SK-N-SH treated with all-trans-retinoic acid at 6 μM for 48 hours (cell line): ENCODE results near the gene METAP2.

Experiments
- ATAC-seq: fragments of 200-7000 bp; cut with Tn5 transposase; 3 replicates; pipeline ENCODE4 v1.9.1; 2020; ENCODE audit warnings: mild to moderate bottlenecking, moderate library complexity
- ARNTL ChIP-seq: fragments of 450-650 bp; formaldehyde crosslinking; IDR thresholded peaks from 2 replicates; pipeline ENCODE4 v1.5.0; 2020; ENCODE audit warnings: low read depth, mild to moderate bottlenecking, moderate library complexity, borderline replicate concordance
- CSRNP3 ChIP-seq: fragments of 250-450 bp; sonication (Bioruptor Pico); IDR thresholded peaks from 2 replicates; pipeline ENCODE4 v1.5.1; 2021; ENCODE audit warnings: mild to moderate bottlenecking, moderate library complexity
- ESRRG ChIP-seq: fragments of 250-450 bp; sonication (Bioruptor Pico); IDR thresholded peaks from 2 replicates; pipeline ENCODE4 v1.6.1; 2021; ENCODE audit warnings: mild to moderate bottlenecking
- GLIS3 ChIP-seq: fragments of 250-450 bp; sonication (Bioruptor Pico); IDR thresholded peaks from 2 replicates; pipeline ENCODE4 v1.5.0; 2020; ENCODE audit warnings: mild to moderate bottlenecking, moderate library complexity
- ISL1 ChIP-seq: fragments of 250-450 bp; sonication (Bioruptor Pico); IDR thresholded peaks from 2 replicates; pipeline ENCODE4 v2.1.2; 2022; ENCODE audit warnings: mild to moderate bottlenecking, moderate library complexity
- OSR1 ChIP-seq: fragments of 250-450 bp; sonication (Bioruptor Pico); IDR thresholded peaks from 2 replicates; pipeline ENCODE4 v1.8.0; 2022; ENCODE audit warnings: moderate library complexity, mild to moderate bottlenecking, inconsistent platforms
- POU6F1 ChIP-seq: fragments of 250-450 bp; sonication (Bioruptor Pico); IDR thresholded peaks from 2 replicates; pipeline ENCODE4 v1.8.0; 2021; ENCODE audit warnings: low read depth, mild to moderate bottlenecking, moderate library complexity, borderline replicate concordance
- PPARA ChIP-seq: fragments of 250-450 bp; sonication (Bioruptor Pico); IDR thresholded peaks from 2 replicates; pipeline ENCODE4 v1.5.0; 2020; ENCODE audit warnings: mild to moderate bottlenecking, borderline replicate concordance
- RARB ChIP-seq: fragments of 250-450 bp; sonication (Bioruptor Pico); IDR thresholded peaks from 2 replicates; pipeline ENCODE4 v1.8.0; 2021; ENCODE audit warnings: mild to moderate bottlenecking, moderate library complexity
- TCF4 ChIP-seq: fragments of 250-450 bp; sonication (Bioruptor Pico); IDR thresholded peaks from 2 replicates; pipeline ENCODE4 v1.8.0; 2021; ENCODE audit warnings: mild to moderate bottlenecking, moderate library complexity, borderline replicate concordance
- TOX ChIP-seq: fragments of 250-450 bp; sonication (Bioruptor Pico); IDR thresholded peaks from 2 replicates; pipeline ENCODE4 v1.8.0; 2021; ENCODE audit warnings: mild to moderate bottlenecking, moderate library complexity, borderline replicate concordance
- ZC3H10 ChIP-seq: fragments of 250-450 bp; sonication (Bioruptor Pico); IDR thresholded peaks from 2 replicates; pipeline ENCODE4 v1.5.1; 2021; ENCODE audit warnings: mild to moderate bottlenecking, moderate library complexity
- ZFP3 ChIP-seq: fragments of 250-450 bp; sonication (Bioruptor Pico); IDR thresholded peaks from 2 replicates; pipeline ENCODE4 v1.5.0; 2020; ENCODE audit warnings: mild to moderate bottlenecking, moderate library complexity
- ZFP30 ChIP-seq: fragments of 450-650 bp; formaldehyde crosslinking; IDR thresholded peaks from 2 replicates; pipeline ENCODE4 v1.5.0; 2022; ENCODE audit warnings: mild to moderate bottlenecking, moderate library complexity
- ZNF565 ChIP-seq: fragments of 450-650 bp; formaldehyde crosslinking; conservative IDR thresholded peaks from 2 replicates; pipeline ENCODE4 v1.5.0; 2020; ENCODE audit warnings: low read depth, mild to moderate bottlenecking, moderate library complexity
- ZNF70 ChIP-seq: fragments of 450-650 bp; formaldehyde crosslinking; IDR thresholded peaks from 2 replicates; pipeline ENCODE4 v1.5.0; 2020; ENCODE audit warnings: mild to moderate bottlenecking, moderate library complexity
- ZNF8 ChIP-seq: fragments of 450-650 bp; formaldehyde crosslinking; IDR thresholded peaks from 2 replicates; pipeline ENCODE4 v1.5.0; 2020; ENCODE audit warnings: mild to moderate bottlenecking, moderate library complexity
- TF ChIP-seq, protein P1 (sequence below): fragments of 250-450 bp; sonication (Bioruptor Pico); IDR thresholded peaks from 2 replicates; pipeline ENCODE4 v1.5.0; 2020; ENCODE audit warnings: mild to moderate bottlenecking, moderate library complexity
- TF ChIP-seq, protein P2 (sequence below): fragments of 250-450 bp; sonication (Bioruptor Pico); IDR thresholded peaks from 2 replicates; pipeline ENCODE4 v1.5.1; 2020; ENCODE audit warnings: low read depth, mild to moderate bottlenecking, moderate library complexity

METAP2 gene

GRCh38 chr12:95460896-95461295, 13.1 kb upstream of the METAP2 start:
- TF ChIP-seq ZNF70 (CRISPR knock-in tag) (no peak), PPARA (CRISPR knock-in tag) (no peak), ESRRG (no peak), TOX (no peak), GLIS3 (CRISPR knock-in tag) (no peak), POU6F1 (CRISPR knock-in tag) (no peak), ZNF565 (CRISPR knock-in tag) (no peak), TCF4 (CRISPR knock-in tag) (no peak), ZNF8 (no peak), ZFP30 (CRISPR knock-in tag) (no peak)
- no peak for ATAC-seq

DNA sequence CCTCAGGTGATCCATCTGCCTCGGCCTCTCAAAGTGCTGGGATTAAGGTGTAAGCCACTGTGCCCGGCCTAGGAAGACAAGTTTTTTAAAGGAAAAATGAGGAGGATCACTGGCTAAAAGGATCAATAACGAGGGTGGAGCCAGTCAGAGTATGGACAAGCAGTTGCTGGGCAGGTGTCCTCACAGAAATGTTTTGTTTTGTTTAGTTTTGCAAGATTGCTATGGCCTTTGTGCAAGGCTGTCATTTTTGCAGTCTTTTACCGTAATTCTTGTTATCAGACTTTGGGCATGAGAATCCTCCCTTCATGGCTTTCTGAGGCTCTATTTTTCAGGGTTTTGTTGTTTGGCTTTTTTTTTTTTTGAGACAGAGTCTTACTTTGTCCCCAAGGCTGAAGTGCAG, 11.9 kb upstream of the METAP2 start:
- no peak for ATAC-seq
- TF ChIP-seq TCF4 (CRISPR knock-in tag) (no peak), PPARA (CRISPR knock-in tag) (no peak), ISL1 (CRISPR knock-in tag) (no peak), ZNF8 (no peak), RARB (CRISPR knock-in tag) (no peak), ESRRG (no peak), POU6F1 (CRISPR knock-in tag) (no peak), OSR1 (CRISPR knock-in tag) (no peak), CSRNP3 (CRISPR knock-in tag) (no peak), ZC3H10 (CRISPR knock-in tag) (no peak), TOX (no peak), ZFP3 (CRISPR knock-in tag) (no peak), ZNF565 (CRISPR knock-in tag) (no peak), GLIS3 (CRISPR knock-in tag) (no peak), ARNTL (CRISPR knock-in tag) (no peak)
- TF ChIP-seq, protein P1, sequence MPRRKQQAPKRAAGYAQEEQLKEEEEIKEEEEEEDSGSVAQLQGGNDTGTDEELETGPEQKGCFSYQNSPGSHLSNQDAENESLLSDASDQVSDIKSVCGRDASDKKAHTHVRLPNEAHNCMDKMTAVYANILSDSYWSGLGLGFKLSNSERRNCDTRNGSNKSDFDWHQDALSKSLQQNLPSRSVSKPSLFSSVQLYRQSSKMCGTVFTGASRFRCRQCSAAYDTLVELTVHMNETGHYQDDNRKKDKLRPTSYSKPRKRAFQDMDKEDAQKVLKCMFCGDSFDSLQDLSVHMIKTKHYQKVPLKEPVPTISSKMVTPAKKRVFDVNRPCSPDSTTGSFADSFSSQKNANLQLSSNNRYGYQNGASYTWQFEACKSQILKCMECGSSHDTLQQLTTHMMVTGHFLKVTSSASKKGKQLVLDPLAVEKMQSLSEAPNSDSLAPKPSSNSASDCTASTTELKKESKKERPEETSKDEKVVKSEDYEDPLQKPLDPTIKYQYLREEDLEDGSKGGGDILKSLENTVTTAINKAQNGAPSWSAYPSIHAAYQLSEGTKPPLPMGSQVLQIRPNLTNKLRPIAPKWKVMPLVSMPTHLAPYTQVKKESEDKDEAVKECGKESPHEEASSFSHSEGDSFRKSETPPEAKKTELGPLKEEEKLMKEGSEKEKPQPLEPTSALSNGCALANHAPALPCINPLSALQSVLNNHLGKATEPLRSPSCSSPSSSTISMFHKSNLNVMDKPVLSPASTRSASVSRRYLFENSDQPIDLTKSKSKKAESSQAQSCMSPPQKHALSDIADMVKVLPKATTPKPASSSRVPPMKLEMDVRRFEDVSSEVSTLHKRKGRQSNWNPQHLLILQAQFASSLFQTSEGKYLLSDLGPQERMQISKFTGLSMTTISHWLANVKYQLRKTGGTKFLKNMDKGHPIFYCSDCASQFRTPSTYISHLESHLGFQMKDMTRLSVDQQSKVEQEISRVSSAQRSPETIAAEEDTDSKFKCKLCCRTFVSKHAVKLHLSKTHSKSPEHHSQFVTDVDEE (CRISPR knock-in tag), result no peak
- TF ChIP-seq, protein P2, sequence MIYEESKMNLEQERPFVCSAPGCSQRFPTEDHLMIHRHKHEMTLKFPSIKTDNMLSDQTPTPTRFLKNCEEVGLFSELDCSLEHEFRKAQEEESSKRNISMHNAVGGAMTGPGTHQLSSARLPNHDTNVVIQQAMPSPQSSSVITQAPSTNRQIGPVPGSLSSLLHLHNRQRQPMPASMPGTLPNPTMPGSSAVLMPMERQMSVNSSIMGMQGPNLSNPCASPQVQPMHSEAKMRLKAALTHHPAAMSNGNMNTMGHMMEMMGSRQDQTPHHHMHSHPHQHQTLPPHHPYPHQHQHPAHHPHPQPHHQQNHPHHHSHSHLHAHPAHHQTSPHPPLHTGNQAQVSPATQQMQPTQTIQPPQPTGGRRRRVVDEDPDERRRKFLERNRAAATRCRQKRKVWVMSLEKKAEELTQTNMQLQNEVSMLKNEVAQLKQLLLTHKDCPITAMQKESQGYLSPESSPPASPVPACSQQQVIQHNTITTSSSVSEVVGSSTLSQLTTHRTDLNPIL (CRISPR knock-in tag), result no peak

DNA sequence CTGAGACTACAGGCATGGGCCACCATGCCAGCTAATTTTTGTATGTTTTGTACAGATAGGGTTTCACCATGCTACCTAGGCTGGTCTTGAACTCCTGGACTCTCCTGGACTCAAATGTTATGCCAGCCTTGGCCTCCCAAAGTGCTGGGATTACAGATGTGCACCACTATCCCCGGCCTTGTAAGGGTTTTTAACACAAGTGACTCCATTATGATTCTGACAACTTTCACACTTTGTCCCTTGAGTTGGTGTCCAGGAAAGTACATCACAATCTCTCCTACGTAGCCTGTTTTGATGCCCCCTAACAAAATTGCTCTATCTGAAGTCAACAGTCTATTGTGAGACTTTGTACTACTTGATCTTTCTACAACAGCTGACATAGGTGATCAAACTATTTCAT, 11.4 kb upstream of the METAP2 start:
- ATAC-seq, result no peak

More for the DNA sequence above, 11.4 kb upstream of the METAP2 start:
- TF ChIP-seq, protein P2 (CRISPR knock-in tag), result no peak
- TF ChIP-seq TOX, result no peak
- TF ChIP-seq, all 23 proteins: peak for 0
